NCI-H2107 treated with DMSO at 0.1 percent for 48 hours (cell line): ENCODE data around the gene EXT2.

Experiments used
- DNase-seq: peaks from one replicate; lab custom pipeline; 2025; ENCODE audit not compliant: unreplicated experiment; lab: John Stamatoyannopoulos, UW

EXT2 gene

DNA sequence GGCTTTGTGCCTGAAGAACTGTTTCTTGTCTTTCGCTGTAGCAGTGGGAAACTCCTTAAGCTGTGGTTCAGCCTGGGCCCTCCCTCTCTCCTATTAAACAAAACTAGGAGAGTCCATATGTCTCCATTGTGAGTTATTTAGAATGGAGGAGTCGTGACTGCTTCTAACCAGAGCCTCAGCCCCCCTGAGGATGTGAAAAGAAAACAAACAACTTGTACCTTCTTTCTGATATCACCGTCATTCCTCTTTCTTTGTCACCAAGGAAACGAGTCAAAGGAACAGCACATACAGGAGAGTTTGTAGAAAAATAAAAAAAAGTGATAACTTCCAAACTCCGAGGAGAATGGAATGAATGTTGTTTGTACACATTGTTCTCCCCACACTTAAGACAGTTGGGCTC is 11.6 kb upstream of the EXT2 start:
- no peak for DNase-seq

DNA sequence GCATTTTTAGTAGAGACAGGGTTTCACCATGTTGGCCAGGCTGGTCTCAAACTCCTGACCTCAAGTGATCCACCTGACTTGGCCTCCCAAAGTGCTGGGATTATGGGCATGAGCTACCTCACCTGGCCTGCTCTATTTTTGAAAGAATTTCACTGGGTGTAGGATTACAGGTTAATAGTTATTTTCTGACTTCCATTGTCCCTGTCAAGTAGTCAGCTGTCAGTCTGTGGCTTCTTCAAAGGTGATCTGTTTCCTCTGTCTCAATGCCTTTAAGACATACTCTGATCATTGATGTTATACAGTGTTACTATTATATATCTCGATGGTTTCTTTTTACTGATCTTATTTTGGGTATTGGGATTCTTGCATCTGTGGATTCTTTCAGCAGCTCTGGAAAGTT is 10.1 kb upstream of the EXT2 start:
- DNase-seq, result no peak

DNA sequence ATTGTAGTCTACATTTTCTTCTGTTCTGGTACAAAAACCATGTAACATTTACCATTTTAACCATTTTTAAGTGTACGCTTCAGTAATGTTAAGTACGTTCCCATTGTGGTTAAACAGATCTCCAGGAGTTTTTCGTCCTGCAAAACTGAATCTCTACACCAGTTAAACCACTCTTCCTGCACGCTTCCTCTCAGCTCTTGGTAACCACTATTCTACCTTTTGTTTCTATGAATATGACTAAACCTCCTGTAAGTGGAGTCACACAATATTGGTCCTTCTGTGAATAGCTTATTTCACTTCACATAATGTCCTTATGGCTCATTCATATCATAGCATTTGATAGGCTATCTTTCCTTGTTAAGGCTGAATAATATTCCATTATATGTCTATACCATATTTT is 7.1 kb upstream of the EXT2 start:
- DNase-seq, result no peak

DNA sequence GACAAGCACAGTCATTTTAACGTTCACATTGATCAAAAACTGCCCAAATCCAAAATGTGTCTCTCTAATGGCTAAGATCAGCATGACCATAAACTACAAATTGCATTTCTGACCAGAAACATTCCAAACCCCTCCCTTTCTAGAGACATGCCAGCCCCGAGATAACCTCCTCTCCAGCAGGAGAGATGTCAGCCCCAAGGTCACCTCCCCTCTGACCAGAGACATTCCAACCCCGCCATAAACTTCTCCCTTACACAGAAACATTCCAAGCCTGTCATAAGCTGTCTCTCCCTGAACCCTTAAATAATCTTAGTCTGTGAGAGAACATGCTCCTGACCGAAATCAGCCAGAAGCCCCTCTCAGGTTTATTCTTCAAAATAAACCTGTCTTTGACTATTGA is 6.6 kb upstream of the EXT2 start:
- DNase-seq, result no peak

DNA sequence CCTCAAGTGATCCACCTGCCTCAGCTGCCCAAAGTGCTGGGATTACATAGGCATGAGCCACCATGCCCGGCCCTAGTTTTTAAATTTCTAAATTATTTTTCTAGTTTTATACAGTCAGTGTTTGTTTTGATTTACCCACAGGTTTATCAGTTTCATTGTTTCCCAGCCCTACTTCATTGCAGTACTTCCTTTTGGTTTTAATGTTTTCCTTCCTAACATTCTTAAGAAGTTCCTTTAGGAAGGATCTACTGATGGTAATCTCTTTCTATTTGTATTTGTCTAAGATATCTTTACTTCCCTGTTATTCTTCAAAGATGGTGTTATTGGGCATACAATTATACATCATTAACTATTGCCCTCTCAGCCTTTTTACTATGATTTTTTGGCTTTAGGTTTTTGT is 4.9 kb upstream of the EXT2 start:
- DNase-seq, result no peak

DNA sequence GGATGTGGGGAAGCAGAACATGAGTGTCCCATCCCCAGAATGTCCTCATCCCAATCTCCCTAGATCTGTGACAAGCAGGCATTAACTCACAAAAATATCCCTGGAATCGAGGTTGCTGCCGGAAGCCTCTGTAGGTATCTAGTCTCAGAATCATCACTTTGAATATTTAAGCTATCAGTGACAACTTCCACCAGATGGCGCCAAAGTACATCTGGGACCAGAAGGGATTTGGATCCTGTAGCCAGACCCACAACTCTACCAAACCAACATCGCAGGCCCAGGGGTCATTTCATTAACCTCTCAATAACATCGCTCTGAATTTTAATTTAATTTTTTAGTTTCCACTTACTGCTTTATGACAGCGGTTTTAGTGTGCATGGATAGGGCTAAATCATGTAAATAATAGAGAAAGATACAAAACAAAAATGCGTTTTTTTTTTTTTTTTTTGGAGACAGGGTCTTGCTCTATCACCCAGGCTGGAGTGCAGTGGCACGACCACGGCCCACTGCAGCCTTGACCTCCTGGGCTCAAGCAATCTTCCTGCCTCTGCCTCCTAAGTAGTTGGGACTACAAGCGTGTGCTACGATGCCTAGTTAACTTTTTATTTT is 1.1 kb upstream of the EXT2 start:
- peak; percentile 39 for DNase-seq

DNA sequence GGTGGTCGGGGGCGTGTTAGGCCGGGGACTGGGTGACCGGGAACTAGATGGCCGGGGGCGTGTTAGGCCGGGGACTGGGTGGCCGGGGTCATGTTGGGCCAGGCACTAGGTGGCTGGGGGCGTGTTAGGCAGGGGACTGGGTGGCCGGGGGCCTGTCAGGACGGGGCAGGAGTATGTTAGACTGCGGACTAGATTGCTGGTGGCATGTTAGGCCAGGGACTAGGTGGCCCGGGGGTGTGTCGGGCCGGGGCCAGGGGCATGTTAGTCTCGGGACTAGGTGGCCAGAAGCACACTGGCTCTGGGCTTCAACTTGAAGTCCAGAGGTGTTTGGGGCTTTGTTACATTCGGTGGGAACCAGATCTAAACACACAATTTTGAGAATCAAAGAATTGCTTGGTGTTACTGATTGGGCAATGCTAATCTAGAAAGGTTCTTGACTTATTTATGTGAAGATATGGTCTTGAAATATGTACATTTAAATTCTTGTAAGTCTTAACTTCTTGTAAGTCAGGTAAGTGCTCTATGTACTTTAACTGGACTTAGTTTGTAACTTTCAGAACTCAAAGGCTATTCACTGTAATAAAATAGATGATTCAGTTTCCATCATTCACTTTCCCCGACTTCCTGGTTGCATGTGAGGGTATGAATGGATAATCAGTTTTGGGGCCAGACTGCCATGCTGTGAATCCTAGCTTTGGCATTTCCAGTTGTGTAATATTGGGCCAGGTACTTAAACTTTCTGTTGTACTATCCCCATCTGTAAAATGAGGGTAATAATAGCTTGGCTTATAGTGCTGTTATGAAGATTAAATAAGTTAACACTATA is 1.1 kb downstream of the EXT2 start:
- DNase-seq, result no peak

DNA sequence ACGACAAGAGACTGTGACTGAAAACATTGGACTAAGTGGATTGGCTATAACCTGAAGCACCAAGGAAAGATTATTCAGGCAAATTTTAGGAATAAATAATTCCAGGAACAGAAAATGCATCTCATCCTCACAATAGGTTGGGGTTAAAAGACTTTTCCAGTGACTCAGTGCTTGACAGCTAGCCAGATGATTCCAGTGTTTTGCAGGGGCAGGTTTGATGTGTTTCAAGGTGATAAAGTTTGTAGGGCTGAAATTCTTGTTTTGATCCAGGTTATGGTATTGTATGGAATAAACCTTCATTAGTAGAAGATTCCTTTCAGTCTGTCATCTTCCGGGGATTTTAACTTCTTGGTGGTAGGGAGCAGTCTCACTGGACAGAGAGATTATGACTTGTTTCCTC is 2.3 kb downstream of the EXT2 start:
- DNase-seq, result no peak

DNA sequence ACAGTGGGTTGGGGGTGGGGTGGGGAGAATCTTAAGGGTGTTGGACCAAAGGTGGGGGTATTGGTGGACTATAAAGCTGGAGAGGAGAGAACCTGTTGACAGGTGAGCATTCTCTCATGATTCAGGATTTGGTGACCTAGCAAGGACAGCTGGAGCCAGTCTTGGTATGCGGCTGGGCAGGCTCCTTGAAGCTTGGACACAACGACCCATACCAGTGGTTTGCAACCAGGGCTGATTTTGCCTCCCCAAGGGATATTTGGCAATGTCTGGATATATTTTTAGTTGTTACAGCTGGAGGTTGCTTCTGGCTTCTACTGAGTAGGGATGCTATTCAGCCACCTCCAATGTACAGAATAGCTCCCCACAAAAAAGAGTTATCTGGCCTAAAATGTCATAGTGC is 5.6 kb downstream of the EXT2 start:
- DNase-seq, result no peak

DNA sequence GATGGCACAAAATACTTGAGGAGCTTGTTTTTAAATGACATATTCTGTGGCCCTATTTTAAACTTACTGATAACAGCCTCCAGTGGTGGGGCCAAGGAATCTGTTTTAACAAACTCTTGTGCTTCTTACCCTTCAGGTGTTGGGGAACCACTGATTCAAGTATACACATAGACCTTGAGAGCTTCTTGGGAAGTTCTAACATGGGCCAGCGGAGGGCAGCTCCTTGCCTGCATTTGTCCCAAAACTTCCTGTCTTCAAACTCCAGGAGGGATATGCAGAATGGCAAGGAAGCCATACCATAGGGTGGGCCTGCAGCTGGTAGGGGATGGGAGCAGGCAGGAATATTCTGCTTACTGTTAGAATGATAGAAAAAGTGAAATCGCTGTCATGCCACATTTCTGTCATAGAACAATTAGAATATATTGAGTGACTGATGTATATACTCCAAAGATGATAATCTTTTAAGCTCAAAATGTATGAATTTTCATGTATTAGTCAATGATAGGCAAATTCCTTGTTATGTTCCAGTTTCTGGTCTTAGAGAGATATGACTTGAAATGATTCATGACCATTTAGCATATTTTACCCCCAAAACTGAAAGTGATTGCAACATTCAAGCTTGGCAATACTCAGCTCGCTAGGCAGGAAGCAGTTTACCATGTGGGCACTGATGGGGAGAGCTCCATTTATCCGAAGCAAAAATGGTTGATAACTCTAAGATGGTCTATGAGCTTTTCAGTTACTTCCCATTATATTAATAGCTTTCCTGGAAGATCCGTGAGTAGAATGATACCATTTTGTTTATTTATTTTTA is 9.2 kb downstream of the EXT2 start:
- no peak for DNase-seq

DNA sequence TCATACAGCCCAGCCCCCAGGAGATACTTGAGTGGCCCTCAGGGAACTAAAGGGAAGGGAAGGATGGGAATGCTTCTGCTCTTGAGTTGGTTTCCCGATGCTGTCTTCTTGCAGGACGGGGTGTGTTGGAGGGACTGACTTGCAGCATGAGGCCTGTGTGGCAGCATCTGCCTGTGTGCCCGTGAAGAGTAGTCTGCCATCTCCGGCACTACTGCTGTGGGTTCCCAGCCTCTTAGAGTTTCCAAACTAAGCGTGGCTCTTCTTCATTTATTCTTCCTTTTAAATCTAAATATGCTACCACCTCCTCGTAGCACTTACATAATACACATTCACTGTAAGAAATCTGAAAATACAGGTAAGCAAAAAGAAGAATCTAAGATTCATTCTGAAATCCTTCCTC is 12.8 kb downstream of the EXT2 start:
- DNase-seq, result no peak

DNA sequence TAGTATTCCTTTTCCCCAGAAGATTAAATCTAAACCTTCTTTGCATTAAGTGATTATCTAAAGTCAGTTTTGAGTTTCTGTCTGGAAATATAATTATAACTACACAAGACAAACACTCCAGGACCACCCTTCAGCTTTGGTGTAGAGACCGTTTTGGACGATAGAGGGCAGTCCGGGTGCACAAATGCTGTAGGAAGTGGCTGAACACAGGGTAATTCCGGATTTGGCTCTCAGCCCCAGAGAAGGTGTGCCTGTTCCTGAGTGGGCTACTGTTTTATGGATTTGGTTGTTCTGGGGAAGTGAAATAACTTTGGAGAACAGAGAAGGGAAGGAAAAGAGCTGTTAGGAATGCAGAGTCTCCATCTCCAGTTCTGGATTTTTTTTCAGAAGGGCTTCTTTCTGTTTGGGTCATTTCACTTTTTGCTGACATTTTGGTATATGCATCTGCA is 14.8 kb downstream of the EXT2 start:
- DNase-seq, result peak; percentile 4

DNA sequence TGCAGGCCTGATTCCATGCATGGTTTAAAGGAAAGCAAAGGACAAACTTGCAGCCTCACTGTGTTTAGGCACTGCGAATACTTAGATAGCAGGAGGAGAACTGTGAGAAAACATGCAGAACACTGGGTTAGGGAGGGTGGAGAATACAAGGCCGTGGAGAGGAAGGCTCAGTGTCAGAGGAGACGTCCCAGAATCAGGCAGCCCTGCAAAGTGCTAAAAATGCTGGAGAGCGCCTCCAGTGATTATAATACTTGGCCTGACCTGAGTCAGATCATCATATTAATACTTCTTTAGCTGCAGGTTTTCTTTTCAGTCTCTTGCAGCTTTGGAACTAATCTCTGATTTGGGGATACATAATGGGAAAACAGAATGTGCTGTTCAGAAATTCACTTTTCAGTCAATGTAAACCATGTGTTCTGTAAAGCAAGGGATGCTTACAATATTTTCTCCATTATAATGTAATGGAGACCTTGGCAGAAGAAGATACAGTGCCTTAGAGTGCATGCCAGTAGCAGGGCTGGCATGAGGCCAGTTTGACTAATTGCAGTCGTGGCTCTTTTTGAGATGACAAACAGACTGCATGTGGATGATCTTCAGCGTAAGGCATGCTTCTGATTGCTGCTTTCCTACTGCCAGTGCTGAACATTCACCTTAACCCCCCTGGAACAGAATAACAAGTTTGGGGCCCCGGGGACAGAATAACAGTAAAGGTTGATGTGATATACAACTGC is 16.8 kb downstream of the EXT2 start:
- no peak for DNase-seq

DNA sequence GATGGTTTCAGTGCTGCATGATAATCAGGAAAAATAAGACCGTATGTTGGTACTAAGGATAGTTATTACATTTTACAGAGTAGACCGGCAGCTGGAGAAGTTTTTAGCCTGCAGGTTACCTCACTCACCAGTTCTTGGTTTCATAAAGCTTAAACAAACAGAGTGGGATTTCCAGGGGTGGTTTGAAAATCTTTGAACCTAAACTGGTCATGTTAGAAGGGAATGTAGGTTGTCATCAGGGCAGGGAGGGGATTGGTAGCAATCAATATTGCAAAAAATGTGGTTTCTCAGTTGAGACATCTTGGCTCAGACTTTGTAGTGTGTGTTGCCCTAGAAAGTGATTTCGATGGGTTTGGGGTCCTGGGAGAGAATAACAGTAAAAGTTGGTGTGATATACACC is 17.5 kb downstream of the EXT2 start:
- no peak for DNase-seq

DNA sequence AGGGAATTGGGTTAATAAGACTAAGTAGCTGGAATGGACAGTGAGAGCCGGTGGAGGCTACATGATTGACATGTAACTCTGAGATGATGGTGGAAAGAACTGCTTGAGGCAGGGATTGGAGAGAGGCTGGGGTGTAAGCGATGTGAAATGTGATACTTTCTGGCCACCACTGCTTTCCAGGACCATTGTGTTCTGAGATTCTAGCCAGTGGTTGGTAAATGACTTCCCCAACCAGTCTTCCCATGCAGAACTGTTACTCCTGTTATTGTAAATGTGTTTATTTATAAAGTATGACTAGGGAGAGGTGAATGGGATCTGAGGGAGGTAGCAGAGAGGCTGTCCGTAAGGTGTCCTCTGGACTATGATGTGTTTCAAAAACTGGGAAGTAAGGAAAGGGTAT is 18.1 kb downstream of the EXT2 start:
- no peak for DNase-seq

DNA sequence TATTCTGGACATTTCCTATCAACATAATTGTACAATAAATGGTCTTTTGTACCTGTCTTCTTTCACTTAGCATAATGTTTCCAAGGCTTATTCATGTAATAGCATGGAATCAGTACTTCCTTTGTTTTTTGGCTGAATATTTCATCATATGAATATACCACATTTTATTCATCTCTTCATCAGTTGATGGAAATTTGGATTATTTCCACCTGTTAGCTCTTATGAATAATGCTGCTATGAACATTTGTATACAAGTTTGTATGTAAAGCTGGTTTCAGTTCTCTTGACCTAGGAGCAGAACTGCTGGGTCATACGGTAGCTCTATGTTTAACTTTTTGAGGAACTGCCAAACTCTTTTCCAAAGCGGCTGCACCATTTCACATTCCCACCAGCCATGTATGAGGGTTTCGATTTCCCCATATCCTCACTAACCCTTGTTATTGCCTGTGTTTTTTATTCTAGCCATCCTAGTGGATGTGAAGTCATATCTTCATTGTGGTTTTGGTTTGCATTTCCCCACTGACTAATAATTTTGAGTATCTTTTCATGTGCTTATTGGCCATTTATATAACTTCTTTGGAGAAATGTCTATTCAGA is 20.9 kb downstream of the EXT2 start:
- no peak for DNase-seq

DNA sequence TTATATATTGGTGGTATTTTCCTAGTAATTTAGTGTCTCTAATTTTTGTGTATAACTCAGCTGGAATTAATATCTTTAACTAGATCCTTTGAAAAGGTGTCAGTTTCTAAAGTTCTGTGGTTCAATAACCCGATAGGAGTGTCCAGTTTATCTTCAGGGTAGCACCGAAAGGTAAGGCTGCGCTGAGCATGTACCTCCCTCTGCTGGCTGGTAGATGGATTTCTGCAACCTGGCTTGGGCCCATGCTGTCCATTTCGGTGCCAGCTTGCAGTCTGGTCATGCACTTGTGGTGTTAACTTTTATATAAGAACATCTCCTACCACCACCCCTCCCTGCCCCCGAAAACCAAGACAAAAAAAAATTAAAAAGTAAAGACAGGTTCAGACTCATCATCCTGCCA is 24.7 kb downstream of the EXT2 start:
- DNase-seq, result no peak

DNA sequence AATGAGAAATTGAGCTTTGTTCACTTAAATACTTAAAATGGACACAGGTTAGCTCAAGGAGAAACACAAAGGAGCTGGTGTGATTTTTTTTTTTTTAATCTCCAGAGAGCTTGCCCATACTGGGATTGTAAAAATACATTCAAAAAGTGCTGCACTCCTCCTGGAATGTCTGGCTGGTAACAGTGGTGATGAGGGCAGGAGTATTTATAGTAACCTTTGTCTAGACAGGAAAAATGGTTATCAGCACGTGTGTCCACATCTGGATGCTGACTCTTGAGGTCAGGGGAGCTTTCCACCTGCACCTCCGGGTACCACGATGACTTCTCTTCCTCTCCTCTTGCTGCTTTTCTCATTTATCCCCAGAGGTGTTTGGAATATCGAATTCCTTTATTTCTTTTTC is 30.1 kb downstream of the EXT2 start:
- no peak for DNase-seq

DNA sequence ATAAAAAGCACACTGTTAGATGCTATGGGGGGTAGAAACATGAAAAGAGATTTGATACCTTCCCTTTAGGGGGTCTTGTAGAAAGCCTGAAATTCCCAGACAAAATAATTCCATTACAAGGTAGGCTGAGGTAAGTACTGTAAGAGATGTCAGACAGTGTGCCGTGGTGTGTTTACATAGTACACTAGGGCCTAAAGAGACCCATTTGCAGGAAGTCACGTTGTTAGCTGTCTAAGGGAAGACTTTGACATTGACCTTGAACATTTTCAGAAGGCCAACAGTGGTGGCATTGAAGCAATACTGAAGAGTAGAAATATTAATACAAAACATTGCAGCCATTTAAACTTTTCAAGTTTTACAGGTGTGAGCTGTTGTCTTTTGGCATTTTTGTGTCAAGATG is 30.8 kb downstream of the EXT2 start:
- DNase-seq, result no peak

DNA sequence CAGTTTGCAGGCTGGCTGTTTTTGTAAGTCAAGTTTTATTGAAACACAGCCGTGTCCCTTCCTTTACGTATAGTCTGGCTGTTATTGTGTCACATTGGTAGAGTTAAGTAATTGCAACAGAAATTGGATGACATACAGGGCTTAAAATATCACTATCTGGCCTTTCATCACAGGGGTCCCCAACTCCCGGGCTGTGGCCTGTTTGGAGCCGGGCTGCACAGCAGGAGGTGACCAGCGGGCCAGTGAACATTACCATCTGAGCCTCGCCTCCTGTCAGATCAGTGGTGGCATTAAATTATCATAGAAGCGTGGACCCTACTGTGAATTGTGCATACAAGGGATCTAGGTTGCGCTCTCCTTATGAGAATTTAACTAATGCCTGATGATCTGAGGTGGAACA is 31.7 kb downstream of the EXT2 start:
- DNase-seq, result no peak

DNA sequence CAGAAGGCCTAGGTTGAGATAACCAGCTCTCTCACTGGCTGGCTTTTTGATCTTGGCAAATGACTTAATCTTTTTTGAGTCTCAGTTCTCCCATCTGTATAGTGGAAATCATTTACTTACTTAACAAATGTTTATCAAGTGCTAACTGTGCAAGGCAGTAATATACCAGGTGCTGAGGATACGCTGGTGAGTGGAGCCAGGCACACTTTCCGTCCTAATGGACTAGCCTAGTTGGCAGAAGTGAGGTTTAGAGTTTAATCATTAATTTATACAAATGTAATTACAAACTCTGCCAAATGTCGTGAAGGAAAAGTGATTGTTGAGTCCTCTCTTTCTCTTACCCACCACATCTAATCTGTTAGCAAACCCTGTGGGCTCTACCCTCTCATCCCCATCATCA is 33.3 kb downstream of the EXT2 start:
- DNase-seq, result no peak
